Esophagus muscularis mucosa (tissue), 4 donors: ENCODE results near the gene HIVEP2. TPM values are rescaled to one million over a fixed set of nuclear protein-coding genes. Genes with fewer than 3 reads are reported as not detected.

Experiments used
- DNase-seq: peaks from one replicate; pipeline ENCODE4 v3.0.0-alpha.2; 2017; ENCODE audit errors: extremely low spot score
- H3K27ac ChIP-seq, 4 donors: fragments of 200-600 bp; sonication (generic); replicated peaks in 1 of 4; 1 replicate in 3 of 4; 2 replicates in 1 of 4; pipeline ENCODE4 v1.5.1; 2016 to 2019; ENCODE audit warnings: mild to moderate bottlenecking in 1 of 4
- H3K27me3 ChIP-seq, 4 donors: fragments of 200-600 bp; sonication (generic); one replicate each; pipeline versions ENCODE4 v1.5.1 to v1.6.0; 2016 to 2019
- H3K36me3 ChIP-seq, 4 donors: fragments of 200-600 bp; sonication (generic); one replicate each; pipeline ENCODE4 v1.5.1; 2016 to 2019
- H3K4me1 ChIP-seq, 4 donors: fragments of 200-600 bp; sonication (generic); one replicate each; pipeline ENCODE4 v1.5.1; 2016 to 2019
- H3K4me3 ChIP-seq, 4 donors: fragments of 200-600 bp; sonication (generic); 1 replicate in 2 of 4; 2 replicates in 2 of 4; pipeline ENCODE4 v1.5.1; 2016 to 2019; ENCODE audit warnings: mild to moderate bottlenecking in 4 of 4, moderate library complexity in 1 of 4
- H3K9me3 ChIP-seq, 4 donors: fragments of 200-600 bp; sonication (generic); 1 replicate in 3 of 4; 2 replicates in 1 of 4; pipeline ENCODE4 v1.5.1; 2016 to 2019
- CTCF ChIP-seq, 3 experiments: fragments of 200-600 bp in 2 of 3; fragments of 450-650 bp in 1 of 3; sonication (generic) in 2 of 3; IDR thresholded peaks; one replicate each; pipeline ENCODE4 v1.5.1; 2017 to 2019; ENCODE audit warnings: antibody characterized with exemption in 3 of 3, mild to moderate bottlenecking in 2 of 3, moderate library complexity in 1 of 3
- EP300 ChIP-seq: sonication (generic); formaldehyde crosslinking; IDR thresholded peaks from one replicate; pipeline ENCODE4 v1.6.1; 2017; ENCODE audit warnings: antibody characterized with exemption
- POLR2A ChIP-seq: fragments of 450-650 bp; IDR thresholded peaks from one replicate; pipeline ENCODE4 v1.6.1; 2017; ENCODE audit warnings: antibody characterized with exemption, moderate library complexity, mild to moderate bottlenecking, low read depth
- POLR2AphosphoS5 ChIP-seq, 2 donors: sonication (generic); formaldehyde crosslinking; IDR thresholded peaks; one replicate each; pipeline ENCODE4 v1.6.1; 2017; ENCODE audit warnings: antibody characterized with exemption in 2 of 2
- WGBS: methylation state at CpG from one replicate; pipeline ENCODE4 v1.1.5; 2018; 5-methylcytosine and 5-hydroxymethylcytosine counted together
- intact Hi-C: fragments of 100-400 bp; cut with DNase I; formaldehyde crosslinking; loops from one replicate; pipeline ENCODE4 v1.15.1; 2023
- total RNA-seq, 4 donors: library from RNA; depleted of rRNA; stranded (reverse); fragments of >200 nt; gene quantifications; one replicate each; pipeline versions ENCODE4 v1.1.0 to v1.2.1, GENCODE V29; 2016

Gene HIVEP2
- 10 to 100 TPM; 20.3 to 29.3 (median 22.1) TPM for total RNA-seq

GRCh38 chr6:142945049-142945445 lies at the start of gene HIVEP2:
TSS of gene HIVEP2 (minus strand) at chr6:142945176. CDS start at chr6:142774738, 170,438 bp downstream.
- peak; percentile 96 for DNase-seq
- peak within 1 kb of the TSS; percentile 96 to 100 (median 98) for H3K27ac ChIP-seq
- no peaks in the 10 kb centered on the region for H3K36me3 ChIP-seq
- peak within 1 kb of the TSS; percentile 72 to 98 (median 94) for H3K4me3 ChIP-seq
- no peaks in the 10 kb centered on the region for H3K9me3 ChIP-seq
- peaks cover 17 to 38% (median 32%) of the 10 kb centered on the region in 4 donors for H3K4me1 ChIP-seq
- intact Hi-C loops: loop anchor here (2.0 to 5.0 kb wide), 3 partner anchors 58 to 253 kb away; no protein-coding TSS in a partner anchor
- no peaks in the 10 kb centered on the region for H3K27me3 ChIP-seq
- WGBS: no CpG with 5 or more reads among the region's 50 CpGs
- TF ChIP-seq CTCF (IDR thresholded peaks at IDR 0.05): peak in 1 of 3 experiments; percentile 34
- peak in 1 of 2 donors; percentile 1 for TF ChIP-seq POLR2AphosphoS5 (IDR thresholded peaks at IDR 0.05)
- peak; percentile 20 for TF ChIP-seq EP300
- no peak for TF ChIP-seq POLR2A

- no peaks in the 10 kb centered on the region for H3K27me3 ChIP-seq
- no peak overlapping the region for H3K4me3 ChIP-seq
- 98% methylated on average over 7 of the region's 7 CpGs for WGBS
- H3K36me3 ChIP-seq: no peaks in the 10 kb centered on the region
- H3K4me1 ChIP-seq: no peaks in the 10 kb centered on the region
- no peak for DNase-seq
- no peak overlapping the region for H3K27ac ChIP-seq
- intact Hi-C loops: no loop called here
- no peaks in the 10 kb centered on the region for H3K9me3 ChIP-seq
- TF ChIP-seq POLR2AphosphoS5 (IDR thresholded peaks at IDR 0.05) (no peak), POLR2A (no peak), EP300 (no peak), CTCF (IDR thresholded peaks at IDR 0.05) (no peak)
These were observed 49.0 kb upstream of the HIVEP2 start for GRCh38 chr6:142993977-142994376.

GRCh38 chr6:142987490-142987889 lies 42.5 kb upstream of the HIVEP2 start:
- no peaks in the 10 kb centered on the region for H3K27me3 ChIP-seq
- H3K4me3 ChIP-seq: no peak overlapping the region
- TF ChIP-seq CTCF (IDR thresholded peaks at IDR 0.05) (no peak), POLR2AphosphoS5 (IDR thresholded peaks at IDR 0.05) (no peak), EP300 (no peak), POLR2A (no peak)
- H3K36me3 ChIP-seq: no peaks in the 10 kb centered on the region
- intact Hi-C loops: no loop called here
- no peak overlapping the region for H3K27ac ChIP-seq
- no peaks in the 10 kb centered on the region for H3K9me3 ChIP-seq
- no peaks in the 10 kb centered on the region for H3K4me1 ChIP-seq
- DNase-seq: no peak

GRCh38 chr6:142985281-142985680 lies 40.3 kb upstream of the HIVEP2 start:
- intact Hi-C loops: no loop called here
- no peak for DNase-seq
- Histone ChIP-seq H3K4me1 (no peaks in the 10 kb centered on the region), H3K27me3 (no peaks in the 10 kb centered on the region), H3K36me3 (no peaks in the 10 kb centered on the region), H3K4me3 (no peak overlapping the region), H3K27ac (no peak overlapping the region), H3K9me3 (peaks cover 0 to 10% (median 4%) of the 10 kb centered on the region in 4 donors)
- WGBS: 43% methylated on average over 2 of the region's 2 CpGs
- TF ChIP-seq CTCF (IDR thresholded peaks at IDR 0.05): no peak
- no peak for TF ChIP-seq POLR2AphosphoS5 (IDR thresholded peaks at IDR 0.05)
- TF ChIP-seq EP300: no peak
- TF ChIP-seq POLR2A: no peak

GRCh38 chr6:142984386-142984785 lies 39.4 kb upstream of the HIVEP2 start:
- peaks cover 0 to 10% (median 4%) of the 10 kb centered on the region in 4 donors for H3K9me3 ChIP-seq
- no peak for TF ChIP-seq EP300
- no peak for TF ChIP-seq CTCF (IDR thresholded peaks at IDR 0.05)
- no peak for TF ChIP-seq POLR2A
- no peak for TF ChIP-seq POLR2AphosphoS5 (IDR thresholded peaks at IDR 0.05)
- intact Hi-C loops: no loop called here
- H3K4me1 ChIP-seq: no peaks in the 10 kb centered on the region
- no peak overlapping the region for H3K4me3 ChIP-seq
- H3K36me3 ChIP-seq: no peaks in the 10 kb centered on the region
- 96% methylated on average over 3 of the region's 3 CpGs for WGBS
- no peaks in the 10 kb centered on the region for H3K27me3 ChIP-seq
- no peak overlapping the region for H3K27ac ChIP-seq
- DNase-seq: no peak
